GM18511 (cell line): Measurements from ENCODE around the gene ARL6IP6.

ENCODE experiments used
- ATAC-seq: cut with Tn5 transposase; IDR thresholded peaks from one replicate; pipeline ENCODE4 v1.9.1; 2021; ENCODE audit warnings: mild to moderate bottlenecking, moderate library complexity; ENCODE audit not compliant: unreplicated experiment

Gene ARL6IP6

GRCh38 chr2:152718076-152718908, at the start of gene ARL6IP6:
Gene ARL6IP6 (plus strand): TSS chr2:152718620. CDS start chr2:152718625, 5 bp downstream.
- ATAC-seq, result peak; percentile 74

- no peak for ATAC-seq
These were observed 44.1 kb upstream of the ARL6IP6 start for GRCh38 chr2:152674334-152674733.

- no peak for ATAC-seq
These were observed 42.0 kb upstream of the ARL6IP6 start for GRCh38 chr2:152676461-152676860.

- ATAC-seq, result no peak
These were observed 39.6 kb upstream of the ARL6IP6 start for GRCh38 chr2:152678808-152679207.

- ATAC-seq, result no peak
These were observed 35.8 kb upstream of the ARL6IP6 start for GRCh38 chr2:152682663-152683062.

- no peak for ATAC-seq
These were observed 35.0 kb upstream of the ARL6IP6 start for GRCh38 chr2:152683400-152683799.

- no peak for ATAC-seq
These were observed 32.1 kb upstream of the ARL6IP6 start for GRCh38 chr2:152686321-152686720.

- ATAC-seq, result peak; percentile 90
These were observed 25.4 kb upstream of the ARL6IP6 start for GRCh38 chr2:152693033-152693432.

GRCh38 chr2:152694161-152694661, 24.2 kb upstream of the ARL6IP6 start:
- ATAC-seq, result peak; percentile 46

- no peak for ATAC-seq
These were observed 22.7 kb upstream of the ARL6IP6 start for GRCh38 chr2:152695763-152696162.

GRCh38 chr2:152696476-152696875, 21.9 kb upstream of the ARL6IP6 start:
- no peak for ATAC-seq

GRCh38 chr2:152701198-152701597, 17.2 kb upstream of the ARL6IP6 start:
- no peak for ATAC-seq

- ATAC-seq, result no peak
These were observed 11.9 kb upstream of the ARL6IP6 start for GRCh38 chr2:152706477-152707021.

GRCh38 chr2:152708742-152709141, 9.7 kb upstream of the ARL6IP6 start:
- no peak for ATAC-seq

- ATAC-seq, result no peak
These were observed 7.7 kb upstream of the ARL6IP6 start for GRCh38 chr2:152710713-152711112.

GRCh38 chr2:152715112-152715511, 3.3 kb upstream of the ARL6IP6 start:
- no peak for ATAC-seq

GRCh38 chr2:152715854-152716428, 2.5 kb upstream of the ARL6IP6 start:
- no peak for ATAC-seq

GRCh38 chr2:152716805-152717227, 1.6 kb upstream of the ARL6IP6 start:
- peak; percentile 3 for ATAC-seq

- peak; percentile 70 for ATAC-seq
These were observed 968 bp upstream of the ARL6IP6 start, which contains the start of gene PRPF40A for GRCh38 chr2:152717228-152718075. Gene PRPF40A (minus strand): TSS chr2:152717461. CDS start chr2:152717439, 22 bp downstream.

- ATAC-seq, result peak; percentile 29
These were observed 657 bp downstream of the ARL6IP6 start for GRCh38 chr2:152718909-152719645.
